ENCODE results near the gene MDGA2.

The MDGA2 gene

GRCh38 chr14:47549886-47550285 is 125.5 kb downstream of the MDGA2 start:
- in situ Hi-C loops (cut with MboI; ENCODE audit: low sequenced_read_pairs, unreplicated experiment): no loop called here
- DNase-seq (ENCODE audit: low spot score): no peak
- TF ChIP-seq CTCF (IDR thresholded peaks at IDR 0.05; ENCODE audit: borderline replicate concordance, control extremely low read depth, extremely low read depth, insufficient read depth, missing control alignments): no peak

DNA sequence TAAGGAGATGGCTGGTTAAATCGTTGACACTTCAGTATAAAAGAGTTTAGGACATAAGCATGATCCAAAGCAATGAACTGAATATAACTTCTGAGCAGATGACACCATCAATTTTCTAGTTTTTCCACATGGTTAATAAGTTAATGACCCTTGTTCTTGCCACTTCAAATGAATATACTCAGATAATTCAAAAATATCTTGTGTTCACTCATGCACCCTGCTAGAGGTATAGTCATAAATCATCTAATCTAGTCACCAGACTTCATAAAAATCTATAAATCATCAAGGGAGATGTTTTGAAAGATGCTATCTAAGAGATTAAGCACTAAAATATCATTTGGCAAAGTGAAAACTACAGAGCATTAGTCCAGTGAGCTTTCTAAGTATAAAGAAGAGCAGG is 131.9 kb downstream of the MDGA2 start:
- no peak for DNase-seq (ENCODE audit: low spot score)
- in situ Hi-C loops (cut with MboI; ENCODE audit: low sequenced_read_pairs, unreplicated experiment): no loop called here

GRCh38 chr14:47541662-47542061 is 133.7 kb downstream of the MDGA2 start:
- in situ Hi-C loops (cut with MboI; ENCODE audit: low sequenced_read_pairs, unreplicated experiment): no loop called here
- no peak for TF ChIP-seq CTCF (IDR thresholded peaks at IDR 0.05; ENCODE audit: borderline replicate concordance, control extremely low read depth, extremely low read depth, insufficient read depth, missing control alignments)
- no peak for DNase-seq (ENCODE audit: low spot score)

More for the DNA sequence above, 131.9 kb downstream of the MDGA2 start:
- TF ChIP-seq CTCF (IDR thresholded peaks at IDR 0.05; ENCODE audit: borderline replicate concordance, control extremely low read depth, extremely low read depth, insufficient read depth, missing control alignments): no peak

DNA sequence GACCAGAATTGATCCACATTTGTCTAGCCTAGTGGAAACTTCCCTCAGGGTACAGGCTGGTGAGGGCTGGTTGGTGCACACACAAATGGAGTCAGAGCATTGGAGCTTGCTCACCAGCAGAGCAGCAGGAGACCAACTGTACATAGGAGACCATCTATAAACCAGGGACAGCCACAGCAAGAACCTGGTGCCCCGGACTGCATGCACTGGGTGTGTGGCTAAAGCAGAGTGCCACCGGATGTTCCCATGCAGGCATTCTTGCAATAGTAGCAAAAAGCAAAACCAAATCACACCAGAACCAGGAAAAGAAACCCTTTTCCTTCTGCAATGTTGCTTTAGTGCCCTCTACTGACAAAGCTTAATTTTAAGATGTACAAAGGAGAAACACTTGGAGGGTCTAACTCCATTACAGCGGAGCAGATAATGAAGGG is 136.4 kb downstream of the MDGA2 start:
- no peak for TF ChIP-seq CTCF (IDR thresholded peaks at IDR 0.05; ENCODE audit: borderline replicate concordance, control extremely low read depth, extremely low read depth, insufficient read depth, missing control alignments)
- in situ Hi-C loops (cut with MboI; ENCODE audit: low sequenced_read_pairs, unreplicated experiment): no loop called here
- peak; percentile 4 for DNase-seq (ENCODE audit: low spot score)

- DNase-seq (ENCODE audit: low spot score): no peak
- in situ Hi-C loops (cut with MboI; ENCODE audit: low sequenced_read_pairs, unreplicated experiment): no loop called here
- TF ChIP-seq CTCF (IDR thresholded peaks at IDR 0.05; ENCODE audit: borderline replicate concordance, control extremely low read depth, extremely low read depth, insufficient read depth, missing control alignments): no peak
These were observed 139.1 kb downstream of the MDGA2 start for GRCh38 chr14:47536341-47536740.

GRCh38 chr14:47526591-47527244 is 148.7 kb downstream of the MDGA2 start:
- no peak for DNase-seq (ENCODE audit: low spot score)
- in situ Hi-C loops (cut with MboI; ENCODE audit: low sequenced_read_pairs, unreplicated experiment): no loop called here
- TF ChIP-seq CTCF (IDR thresholded peaks at IDR 0.05; ENCODE audit: borderline replicate concordance, control extremely low read depth, extremely low read depth, insufficient read depth, missing control alignments): no peak

Data from GM13976 (cell line).